KBM-7 (cell line): ENCODE measurements around the gene CDKN3.
"Not testable (repeated sequence)": the region's sequence is repeated elsewhere in the genome, so short reads cannot be mapped to it uniquely, and the experiment has no call there.

Experiments
- DNase-seq: peaks from one replicate; pipeline ENCODE4 v3.0.0-alpha.2; 2015
- in situ Hi-C: fragments of 300-500 bp; cut with MboI; formaldehyde crosslinking; loops from 2 replicates; pipeline ENCODE4 v1.14.3; 2020; ENCODE audit warnings: low sequenced_read_pairs, low pct_unique_long_range_greater_than_20kb, mixed read lengths

CDKN3 gene

DNA sequence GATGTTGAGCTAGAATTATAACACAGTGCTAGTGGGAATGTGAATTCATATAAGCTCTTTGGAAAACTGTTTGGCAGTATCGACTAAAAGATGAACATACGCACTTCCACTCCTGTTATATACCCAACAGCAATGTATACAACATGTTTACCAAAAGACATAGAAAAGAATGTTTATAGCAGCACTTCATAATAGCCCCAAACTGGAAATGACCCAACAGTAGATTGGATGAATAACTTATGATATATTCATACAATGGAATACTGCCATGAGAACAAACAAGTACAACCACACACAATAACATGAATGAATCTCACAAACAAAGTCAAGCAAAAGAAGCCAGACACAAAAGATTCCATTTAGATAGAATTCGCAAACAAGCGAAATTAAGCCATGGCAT is 28.5 kb upstream of the CDKN3 start:
- DNase-seq, result no peak
- in situ Hi-C loops, result no loop called here

- no peak for DNase-seq
- in situ Hi-C loops, result no loop called here
Observed at GRCh38 chr14:54369343-54369742, 27.5 kb upstream of the CDKN3 start.

DNA sequence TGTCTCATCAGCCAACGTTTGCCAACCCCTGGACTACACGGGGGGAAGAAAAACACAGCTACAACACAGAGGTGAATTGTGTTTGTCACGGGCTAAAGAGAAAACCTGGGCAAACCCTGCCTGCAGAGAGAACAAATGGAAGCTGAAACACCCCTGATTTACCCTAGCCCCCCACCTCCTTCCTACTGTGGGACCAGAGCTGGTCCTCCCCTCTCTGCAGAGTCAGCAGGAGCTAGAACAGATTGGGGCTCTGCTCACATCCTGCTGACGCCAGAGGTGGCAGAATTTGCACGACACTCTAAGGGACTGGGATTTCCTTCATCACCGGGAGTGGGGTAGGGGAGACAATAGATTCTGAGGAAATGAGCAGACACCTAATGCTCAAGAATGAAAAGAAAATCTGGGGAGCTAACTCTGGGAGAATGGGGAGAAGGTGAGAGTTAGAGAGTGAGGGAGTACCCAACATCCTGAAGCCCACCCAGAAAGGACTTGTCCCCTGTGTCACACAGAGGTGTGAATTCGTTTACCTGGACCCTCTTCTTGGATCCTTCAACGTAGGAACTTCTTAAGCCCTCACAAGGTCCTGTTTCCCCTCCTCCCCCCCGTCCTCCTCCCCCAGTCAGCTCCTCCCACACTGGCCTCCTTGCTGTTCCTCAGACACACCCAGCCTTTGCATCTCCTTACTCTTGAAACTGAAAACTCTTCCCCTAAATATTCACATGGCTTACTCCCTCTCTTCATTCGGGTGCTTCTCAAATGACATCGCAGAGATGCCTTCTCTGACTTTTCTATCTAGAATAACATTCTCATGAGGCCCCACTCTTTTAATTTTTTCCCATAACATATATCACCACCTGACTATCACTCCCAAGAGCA is 26.2 kb upstream of the CDKN3 start:
- no peak for DNase-seq
- in situ Hi-C loops, result no loop called here

- no peak for DNase-seq
- in situ Hi-C loops, result no loop called here
Observed at GRCh38 chr14:54374117-54374884, 22.5 kb upstream of the CDKN3 start.

GRCh38 chr14:54377501-54377900 is 19.3 kb upstream of the CDKN3 start:
- DNase-seq, result no peak
- in situ Hi-C loops, result no loop called here

GRCh38 chr14:54378893-54379292 is 17.9 kb upstream of the CDKN3 start:
- DNase-seq, in situ Hi-C loops: not testable (repeated sequence)

DNA sequence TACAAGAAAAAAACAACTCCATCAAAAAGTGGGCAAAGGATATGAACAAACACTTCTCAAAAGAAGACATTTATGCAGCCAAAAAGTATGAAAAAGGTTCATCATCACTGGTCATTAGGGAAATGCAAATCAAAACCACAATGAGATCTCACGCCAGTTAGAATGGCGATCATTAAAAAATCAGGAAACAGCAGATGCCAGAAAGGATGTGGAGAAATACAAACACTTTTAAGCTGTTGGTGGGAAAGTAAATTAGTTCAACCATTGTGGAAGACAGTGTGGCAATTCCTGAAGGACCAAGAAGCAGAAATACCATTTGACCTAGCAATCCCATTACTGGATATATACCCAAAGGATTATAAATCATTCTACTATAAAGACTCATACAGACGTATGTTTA is 16.2 kb upstream of the CDKN3 start:
- DNase-seq, result peak; percentile 9
- in situ Hi-C loops, result not testable (repeated sequence)

DNA sequence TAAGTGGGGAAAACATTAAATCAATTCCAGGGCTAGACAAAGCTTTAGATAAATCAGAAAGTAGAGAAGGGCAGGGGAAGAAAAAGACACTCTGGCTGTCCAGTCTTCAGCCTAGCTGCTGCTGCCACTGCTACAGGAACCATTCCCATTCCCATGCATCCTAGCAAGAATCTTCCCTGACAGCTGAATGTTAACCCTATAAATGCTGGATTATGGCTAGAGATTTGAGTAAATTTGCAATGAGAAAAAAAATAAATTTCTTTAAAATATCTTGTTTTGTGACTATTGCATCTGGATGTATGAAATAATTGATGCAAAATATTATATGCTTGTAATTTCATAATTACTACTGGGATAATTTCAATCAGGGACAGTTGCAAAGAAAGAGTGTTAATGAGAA is 15.0 kb upstream of the CDKN3 start:
- in situ Hi-C loops, result no loop called here
- DNase-seq, result no peak

- in situ Hi-C loops, result no loop called here
- DNase-seq, result no peak
Observed at GRCh38 chr14:54383835-54384234, 13.0 kb upstream of the CDKN3 start.

DNA sequence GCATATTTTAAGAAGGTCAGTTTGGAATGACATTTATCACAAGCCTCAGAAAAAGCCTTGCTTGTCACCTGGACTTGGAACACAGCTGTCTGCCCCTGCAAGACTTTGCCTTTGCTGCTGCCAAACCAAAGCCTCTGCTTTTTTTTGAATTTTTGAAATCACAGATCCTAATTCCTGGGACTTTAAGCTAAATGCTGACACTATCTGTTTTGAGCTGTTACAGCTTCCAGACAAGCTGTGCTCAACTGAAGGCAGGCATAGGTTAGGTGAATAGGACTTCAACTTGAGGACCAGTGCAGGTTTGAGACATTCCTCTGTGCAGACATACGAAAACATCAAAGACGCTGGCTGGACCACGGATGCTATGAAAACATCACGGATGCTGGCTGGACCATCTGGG is 11.3 kb upstream of the CDKN3 start:
- no peak for DNase-seq
- in situ Hi-C loops, result no loop called here

DNA sequence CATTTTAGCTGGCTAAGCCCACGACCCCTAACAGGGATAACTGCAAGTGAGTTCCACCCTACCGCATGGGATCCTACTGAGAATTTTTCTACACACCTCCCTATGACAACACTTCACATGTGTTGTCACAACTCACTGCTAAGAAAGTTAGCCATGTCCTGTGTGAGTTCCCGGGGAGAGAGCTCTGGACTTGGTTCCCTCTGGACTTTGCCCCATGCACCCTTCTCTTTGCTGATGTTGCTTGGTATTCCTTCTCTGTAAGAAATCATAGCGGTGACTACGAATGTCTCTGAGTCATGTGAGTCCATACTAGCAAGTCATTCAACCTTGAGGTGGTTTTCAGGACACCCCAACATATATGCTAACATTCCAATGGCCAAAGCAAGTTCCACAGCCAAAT is 9.5 kb upstream of the CDKN3 start:
- no peak for DNase-seq
- in situ Hi-C loops, result no loop called here

DNA sequence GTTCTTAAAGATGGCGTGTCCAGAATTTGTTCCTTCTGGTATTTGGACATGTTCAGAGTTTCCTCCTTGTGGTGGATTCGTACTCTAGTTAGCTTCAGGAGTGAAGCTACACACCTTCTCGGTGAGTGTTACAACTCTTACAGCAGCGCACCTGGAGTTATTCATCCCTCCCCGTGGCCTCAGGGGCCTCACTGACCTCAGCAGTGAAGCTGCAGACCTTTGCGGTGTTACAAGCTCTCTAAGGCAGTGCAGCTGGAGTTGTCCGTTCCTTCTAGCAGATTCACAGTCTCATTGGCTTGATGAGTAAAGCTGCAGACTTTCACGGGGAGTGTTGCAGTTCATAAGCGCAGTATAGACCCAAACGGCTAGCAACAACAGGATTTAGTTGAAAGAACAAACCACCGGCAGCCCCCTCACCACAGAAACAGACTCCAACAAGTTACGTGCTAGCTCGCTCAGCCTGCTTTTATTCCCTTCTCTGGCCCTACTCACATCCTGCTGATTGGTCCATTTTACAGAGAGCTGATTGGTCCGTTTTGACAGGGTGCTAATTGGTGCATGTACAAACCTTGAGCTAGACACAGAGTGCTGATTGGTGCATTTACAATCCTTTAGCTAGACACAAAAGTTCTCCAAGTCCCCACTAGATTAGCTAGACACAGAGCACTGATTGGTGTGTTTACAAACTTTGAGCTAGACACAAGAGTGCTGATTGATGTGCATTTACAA is 4.5 kb upstream of the CDKN3 start:
- DNase-seq, result no peak
- in situ Hi-C loops, result no loop called here

DNA sequence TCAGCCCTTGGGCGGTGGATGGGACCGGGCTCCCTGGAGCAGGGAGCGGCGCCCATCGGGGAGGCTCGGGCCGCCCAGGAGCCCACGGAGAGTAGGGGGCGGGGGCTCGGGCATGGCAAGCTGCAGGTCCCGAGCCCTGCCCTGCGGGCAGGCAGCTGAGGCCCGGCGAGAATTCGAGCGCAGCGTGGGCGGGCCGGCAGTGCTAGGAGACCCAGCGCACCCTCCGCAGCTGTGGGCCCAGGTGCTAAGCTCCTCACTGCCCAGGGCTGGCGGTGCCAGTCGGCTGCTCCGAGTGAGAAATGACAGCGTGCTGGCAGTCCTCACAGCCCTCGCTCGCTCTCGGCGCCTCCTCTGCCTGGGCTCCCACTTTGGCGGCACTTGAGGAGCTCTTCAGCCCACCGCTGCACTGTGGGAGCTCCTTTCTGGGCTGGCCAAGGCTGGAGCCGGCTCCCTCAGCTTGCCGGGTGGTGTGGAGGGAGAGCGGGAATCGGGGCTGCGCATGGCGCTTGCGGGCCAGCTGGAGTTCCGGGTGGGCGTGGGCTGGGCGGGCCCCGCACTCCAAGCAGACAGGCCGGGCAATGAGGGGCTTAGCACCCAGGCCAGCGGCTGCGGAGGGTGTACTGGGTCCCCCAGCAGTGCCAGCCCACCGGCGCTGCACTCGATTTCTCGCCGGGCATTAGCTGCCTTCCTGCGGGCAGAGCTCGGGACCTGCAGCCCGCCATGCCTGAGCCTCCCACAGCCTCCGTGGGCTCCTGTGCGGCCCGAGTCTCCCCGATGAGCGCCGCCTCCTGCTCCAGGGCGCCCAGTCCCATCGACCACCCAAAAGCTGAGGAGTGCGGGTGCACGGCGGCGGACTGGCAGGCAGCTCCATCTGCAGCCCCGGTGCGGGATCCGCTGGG is 3.6 kb upstream of the CDKN3 start:
- DNase-seq, in situ Hi-C loops: not testable (repeated sequence)

DNA sequence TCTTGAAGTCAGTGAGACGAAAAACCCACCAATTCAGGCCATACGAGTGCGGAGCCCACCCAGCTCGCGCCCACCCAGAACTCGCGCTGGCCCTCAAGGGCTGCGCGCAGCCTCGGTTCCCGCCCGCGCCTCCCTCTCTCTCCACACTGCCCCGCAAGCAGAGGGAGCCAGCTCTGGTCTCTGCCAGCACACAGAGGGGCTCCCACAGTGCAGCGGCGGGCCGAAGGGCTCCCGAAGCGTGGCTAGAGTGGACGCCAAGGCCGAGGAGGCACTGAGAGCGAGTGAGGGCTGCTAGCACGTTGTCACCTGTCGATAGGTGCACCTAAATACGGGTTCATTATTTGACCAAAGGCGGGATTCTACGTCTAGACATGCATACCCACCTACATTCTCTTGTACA is 2.2 kb upstream of the CDKN3 start:
- in situ Hi-C loops, result no loop called here
- no peak for DNase-seq

GRCh38 chr14:54395284-54395683 is 1.5 kb upstream of the CDKN3 start:
- no peak for DNase-seq
- in situ Hi-C loops, result no loop called here

DNA sequence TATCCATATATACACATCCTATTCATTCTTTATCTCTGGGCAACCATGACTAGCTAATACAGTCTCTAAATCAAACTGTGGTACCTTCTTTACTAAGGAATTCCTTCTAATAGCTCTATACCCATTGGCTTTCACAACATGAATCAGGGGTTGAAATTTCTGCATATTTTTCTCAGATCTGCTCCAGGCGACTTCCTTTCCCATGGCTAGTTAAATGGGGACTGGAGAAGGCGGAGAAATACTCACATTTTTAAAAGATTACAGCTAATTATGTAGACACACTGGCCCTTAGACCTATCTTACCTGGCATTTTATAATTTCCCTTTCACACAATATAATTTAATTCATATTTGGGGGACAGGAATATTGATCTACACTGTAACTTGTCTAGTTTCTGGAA is 1.1 kb upstream of the CDKN3 start:
- in situ Hi-C loops, result no loop called here
- DNase-seq, result no peak

DNA sequence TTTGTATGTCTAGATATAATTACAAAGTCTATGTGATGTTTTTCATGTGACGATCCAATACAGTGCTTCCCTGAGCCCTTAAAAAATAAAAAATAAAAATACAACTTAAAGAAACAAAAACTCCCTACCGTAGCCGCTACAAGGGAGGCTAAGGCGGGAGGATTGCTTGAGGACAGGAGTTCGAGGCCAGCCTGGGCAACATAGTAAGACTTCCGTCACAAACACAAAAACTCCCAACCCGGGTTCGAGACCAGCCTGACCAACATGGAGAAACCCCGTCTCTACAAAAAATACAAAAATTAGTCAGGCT is 669 bp upstream of the CDKN3 start:
- no peak for DNase-seq

GRCh38 chr14:54399560-54399959 is 2.8 kb downstream of the CDKN3 start:
- DNase-seq, result no peak
- in situ Hi-C loops, result no loop called here

More for the DNA sequence above, 669 bp upstream of the CDKN3 start:
- in situ Hi-C loops, result no loop called here

DNA sequence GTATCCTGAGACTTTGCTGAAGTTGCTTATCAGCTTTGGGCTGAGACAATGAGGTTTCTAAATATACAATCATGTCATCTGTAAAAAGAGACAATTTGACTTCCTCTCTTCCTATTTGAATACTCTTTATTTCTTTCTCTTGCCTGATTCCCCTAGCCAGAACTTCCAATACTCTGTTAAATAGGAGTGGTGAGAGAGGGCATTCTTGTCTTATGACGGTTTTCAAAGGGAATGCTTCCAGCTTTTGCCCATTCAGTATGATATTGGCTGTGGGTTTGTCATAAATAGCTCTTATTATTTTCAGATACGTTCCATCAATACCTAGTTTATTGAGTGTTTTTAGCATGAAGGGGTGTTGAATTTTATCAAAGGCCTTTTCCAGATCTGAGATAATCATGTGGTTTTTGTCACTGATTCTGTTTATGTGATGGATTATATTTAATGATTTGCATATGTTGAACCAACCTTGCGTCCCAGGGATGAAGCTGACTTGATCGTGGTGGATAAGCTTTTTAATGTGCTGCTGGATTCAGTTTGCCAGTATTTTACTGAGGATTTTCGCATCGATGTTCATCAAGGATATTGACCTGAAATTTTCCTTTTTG is 6.7 kb downstream of the CDKN3 start:
- in situ Hi-C loops, DNase-seq: not testable (repeated sequence)
